HT1080 (cell line): ENCODE results near the gene AQP6. TPM values are rescaled to one million over a fixed set of nuclear protein-coding genes. Genes with fewer than 3 reads are reported as not detected.

Experiments used
- DNase-seq: peaks from one replicate; pipeline ENCODE4 v3.0.0-alpha.2; 2015; ENCODE audit warnings: low read depth
- polyA plus RNA-seq, 2 experiments: library from polyadenylated mRNA; depleted of rRNA; stranded (reverse); fragments of >200 nt; gene quantifications; 2 replicates each; pipeline ENCODE4 v1.2.3, GENCODE V29; 2015
- total RNA-seq: library from RNA; depleted of rRNA; stranded (reverse); fragments of >200 nt; shearing (Covaris generic); gene quantifications from 2 replicates; pipeline ENCODE4 v1.2.3, GENCODE V29; 2014; rRNA removed

The AQP6 gene, protein sequence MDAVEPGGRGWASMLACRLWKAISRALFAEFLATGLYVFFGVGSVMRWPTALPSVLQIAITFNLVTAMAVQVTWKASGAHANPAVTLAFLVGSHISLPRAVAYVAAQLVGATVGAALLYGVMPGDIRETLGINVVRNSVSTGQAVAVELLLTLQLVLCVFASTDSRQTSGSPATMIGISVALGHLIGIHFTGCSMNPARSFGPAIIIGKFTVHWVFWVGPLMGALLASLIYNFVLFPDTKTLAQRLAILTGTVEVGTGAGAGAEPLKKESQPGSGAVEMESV
- total RNA-seq, result not detected in 2 replicates
- 0.38 TPM in 1 of 2 replicates, not detected in the other for polyA plus RNA-seq (2015; cell fraction: cytosol; rRNA removed)
- polyA plus RNA-seq (2015; cell fraction: nucleus; rRNA removed), result 0.17 and 0.20 TPM in 2 replicates

DNA sequence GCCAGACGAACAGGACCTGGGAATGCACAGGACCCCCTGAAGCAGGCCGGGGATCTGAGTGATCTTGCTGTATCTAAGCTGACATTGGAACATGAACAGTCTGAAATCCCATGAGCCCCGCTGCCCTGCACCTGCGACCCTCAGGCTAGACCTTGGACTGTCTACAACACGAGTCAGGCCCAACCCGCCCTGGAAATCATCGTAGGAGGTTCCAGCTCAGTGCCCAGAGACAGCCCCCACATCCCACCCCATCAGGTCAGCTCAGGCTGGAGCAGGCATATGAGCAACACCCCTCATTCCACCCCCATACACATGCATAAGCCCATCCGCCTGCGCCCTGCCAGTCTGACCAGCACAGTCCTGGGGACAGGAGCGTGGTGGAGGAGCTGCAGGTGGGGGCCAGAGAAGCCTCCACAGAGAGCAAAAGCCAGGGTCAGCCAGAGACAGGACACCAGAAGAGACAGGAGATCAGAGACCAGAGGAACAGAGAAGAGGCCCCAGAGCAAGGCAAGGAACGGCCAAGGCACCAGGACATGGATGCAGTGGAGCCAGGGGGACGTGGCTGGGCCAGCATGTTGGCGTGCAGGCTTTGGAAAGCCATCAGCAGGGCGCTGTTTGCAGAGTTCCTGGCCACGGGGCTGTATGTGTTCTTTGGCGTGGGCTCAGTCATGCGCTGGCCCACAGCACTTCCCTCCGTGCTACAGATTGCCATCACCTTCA, at the start of gene AQP6:
Gene AQP6 (plus strand): TSS at position 307 of the 720 bp plus-strand sequence. CDS start 227 bp downstream, at position 534.
- no peak for DNase-seq

DNA sequence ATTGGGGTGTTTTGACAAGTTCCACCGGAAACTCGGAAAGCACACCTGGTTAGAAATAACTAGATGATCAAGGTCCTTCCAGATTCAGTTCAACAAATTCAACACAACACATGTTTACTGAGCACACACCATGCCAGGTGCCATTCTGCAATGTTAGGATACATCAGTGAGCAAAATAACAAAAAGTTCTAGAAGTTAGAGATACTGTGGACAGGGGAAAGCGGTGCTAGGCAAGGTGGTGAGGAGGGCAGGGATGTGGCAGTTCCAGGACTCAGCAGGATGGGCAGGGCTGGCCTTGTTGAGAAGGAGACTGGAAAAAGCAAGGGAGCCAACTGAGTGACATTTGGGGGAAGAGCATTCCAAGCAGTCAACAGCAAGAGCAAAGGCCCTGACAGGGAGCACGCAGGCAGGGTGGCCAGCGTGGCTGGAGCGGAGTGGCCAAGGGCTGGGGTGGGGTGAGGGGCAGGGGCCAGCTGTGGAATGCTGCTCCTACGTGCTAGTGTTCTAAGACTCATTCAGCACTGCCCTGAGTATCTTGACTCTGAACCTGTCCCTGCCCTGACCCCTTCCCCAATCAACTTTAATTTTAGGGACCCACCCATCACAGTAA, 49.6 kb upstream of the AQP6 start:
- no peak for DNase-seq

DNA sequence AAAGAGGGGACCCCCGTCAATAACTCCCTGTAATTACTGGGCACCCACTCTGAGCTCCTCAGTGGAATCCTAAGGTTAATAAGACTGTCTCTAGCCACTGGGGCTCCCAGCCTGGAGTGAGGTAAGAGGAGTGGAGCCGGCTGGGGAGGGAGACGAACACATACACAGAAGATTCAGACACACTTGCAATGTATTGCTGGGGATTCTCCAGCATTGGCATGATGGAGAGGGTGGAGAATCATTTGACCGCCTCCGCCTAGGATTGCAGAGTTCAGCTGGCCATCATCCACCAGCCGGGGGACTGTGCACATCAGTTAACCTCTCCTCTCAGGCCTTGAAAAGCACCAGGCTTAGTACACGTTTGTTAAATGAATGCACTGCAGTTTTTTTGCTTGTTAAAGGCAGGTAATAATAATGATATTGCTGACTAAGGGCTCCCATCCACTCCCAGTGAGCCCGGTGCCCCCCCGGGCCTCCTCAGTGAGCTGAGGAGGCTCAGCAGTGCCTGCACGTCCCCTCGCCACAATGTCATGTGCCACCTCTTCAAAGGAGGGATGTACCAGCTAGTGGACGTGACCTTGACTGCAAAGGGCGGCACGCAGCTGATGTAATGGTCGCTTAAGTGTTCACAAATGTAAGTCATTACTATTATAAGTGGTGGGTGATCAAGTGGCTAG, 48.7 kb upstream of the AQP6 start:
- no peak for DNase-seq

DNA sequence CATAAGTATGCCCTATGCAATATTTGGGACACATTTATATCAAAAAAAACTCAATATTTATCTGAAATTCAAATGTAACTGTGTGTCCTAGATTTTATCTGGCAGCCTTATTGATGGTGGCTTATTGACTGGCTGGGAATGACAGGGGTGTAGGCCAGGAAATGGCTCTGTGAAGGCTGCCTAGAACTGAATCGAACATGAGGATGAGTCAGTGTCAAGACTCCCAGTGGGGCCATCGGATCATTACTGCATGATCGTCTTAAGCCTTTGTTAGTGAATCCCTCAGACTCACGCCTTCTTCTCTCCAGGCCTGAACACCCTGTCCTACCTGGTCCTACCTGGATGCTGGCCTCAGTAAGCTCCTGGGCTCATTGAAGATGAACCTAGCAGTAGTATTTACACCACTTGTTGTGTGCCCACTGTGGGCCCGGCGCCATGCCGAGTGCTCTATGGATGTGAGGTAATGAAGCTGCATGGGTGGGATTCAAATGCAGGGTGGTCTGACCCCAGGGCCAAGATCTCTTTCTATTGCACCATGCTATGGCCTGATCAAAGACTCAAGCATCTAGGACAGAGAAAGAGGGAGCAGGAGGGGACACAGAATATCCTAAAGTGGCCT, 48.0 kb upstream of the AQP6 start:
- no peak for DNase-seq

DNA sequence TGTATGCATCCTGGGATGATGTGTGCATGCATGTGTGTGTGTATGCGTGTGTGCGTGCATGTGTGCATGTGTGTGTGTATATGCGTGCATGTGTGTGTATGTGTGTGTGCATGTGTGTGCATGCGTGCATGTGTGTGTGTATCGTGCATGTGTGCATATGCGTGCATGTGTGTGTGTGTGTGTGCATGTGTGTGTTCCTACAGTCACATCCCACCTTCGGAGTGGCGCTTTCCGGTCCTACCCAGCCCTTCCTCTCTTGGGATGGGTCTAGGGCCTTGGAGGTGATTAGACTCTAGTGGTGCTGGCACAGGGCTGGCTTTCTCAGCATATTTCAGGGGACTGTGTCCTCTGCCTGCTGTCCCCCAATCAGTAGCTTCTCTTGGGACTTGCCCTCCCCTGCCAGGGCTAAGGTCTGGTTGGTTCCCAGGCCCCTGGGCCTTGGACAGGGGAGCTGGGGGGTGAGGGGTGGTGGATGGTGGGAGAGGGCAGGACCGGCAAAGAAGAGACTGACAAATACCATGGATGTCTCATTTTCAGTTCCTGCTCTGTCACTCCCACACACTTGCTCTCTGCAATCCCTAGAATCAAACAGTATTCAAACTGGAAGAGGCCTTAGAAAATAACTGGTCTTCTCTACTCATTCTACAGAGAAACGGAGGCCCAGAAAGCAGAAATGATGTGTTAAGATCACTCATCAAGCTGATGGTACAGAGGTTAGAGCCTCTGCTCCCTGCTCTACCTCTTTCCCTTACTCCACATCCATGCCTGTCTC, 47.1 kb upstream of the AQP6 start:
- DNase-seq, result no peak

DNA sequence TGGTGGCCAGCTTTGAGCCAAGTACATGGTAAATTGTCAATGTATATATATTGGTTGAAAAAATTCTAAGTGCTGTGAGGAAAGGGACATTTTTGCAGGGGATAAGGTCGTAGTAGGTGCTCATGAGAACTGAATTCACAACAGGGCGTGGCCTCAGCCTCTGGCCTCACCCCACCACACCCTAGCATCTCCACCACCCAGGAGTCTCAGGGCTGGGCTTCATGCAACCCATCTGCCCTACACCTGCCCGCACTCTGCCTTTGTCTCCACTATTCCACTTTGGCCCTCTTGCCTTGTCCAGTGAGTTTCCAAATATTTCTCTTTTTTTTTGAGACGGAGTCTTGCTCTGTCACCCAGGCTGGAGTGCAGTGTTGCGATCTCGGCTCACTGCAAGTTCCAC, 44.3 kb upstream of the AQP6 start:
- DNase-seq, result no peak

DNA sequence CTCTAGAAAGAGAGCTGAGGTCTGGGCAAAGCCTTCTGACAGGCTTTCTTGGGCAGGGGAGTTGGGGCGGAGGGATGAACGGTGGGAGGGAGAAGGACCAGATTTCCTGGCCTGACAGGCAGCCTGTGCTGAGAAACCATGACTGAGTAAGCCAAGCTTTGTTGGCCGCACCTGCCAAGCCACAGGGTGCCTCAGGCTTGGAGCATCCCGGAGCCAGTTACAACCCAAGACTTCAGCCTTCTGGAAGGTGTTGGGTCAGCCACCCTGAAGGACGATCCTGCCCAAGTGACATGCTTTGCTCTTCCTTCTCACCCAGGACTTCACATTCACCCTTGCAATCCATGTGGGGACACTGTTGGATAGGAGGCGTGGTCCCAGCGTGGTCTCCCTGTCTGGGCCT, 43.2 kb upstream of the AQP6 start:
- no peak for DNase-seq

DNA sequence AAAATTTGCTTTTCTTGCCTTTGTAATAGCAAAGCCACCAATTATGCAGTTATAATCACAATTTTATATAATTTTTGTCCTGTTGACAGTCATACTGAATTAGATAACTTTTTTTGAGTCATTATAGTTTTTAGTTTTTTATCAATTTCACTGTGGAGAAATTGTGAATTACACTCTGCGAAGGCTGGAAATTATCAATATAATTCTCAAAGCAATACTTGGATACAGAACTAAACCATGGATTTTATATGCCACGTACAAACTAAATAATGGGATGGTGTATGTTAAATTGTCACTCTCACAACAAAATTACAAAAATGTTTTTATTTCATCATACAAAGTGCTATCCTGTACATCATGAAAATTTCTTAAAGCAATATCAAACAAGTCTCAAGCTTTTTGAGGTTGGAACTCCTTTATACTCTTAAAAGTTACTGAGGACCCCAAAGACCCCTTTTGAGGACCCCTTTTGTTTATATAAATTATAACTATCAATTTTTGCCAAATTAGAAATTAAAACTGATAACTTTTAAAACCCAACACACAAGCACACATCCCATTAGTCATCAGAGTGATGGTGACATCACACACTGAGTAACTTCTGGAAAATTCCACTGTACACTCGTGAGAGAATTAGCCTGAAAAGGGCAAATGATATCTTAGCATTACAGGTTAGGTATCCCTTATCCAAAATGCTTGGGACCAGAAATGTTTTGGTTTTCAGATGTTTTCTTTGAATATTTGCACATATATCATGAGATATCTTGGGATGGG, 42.0 kb upstream of the AQP6 start:
- DNase-seq, result peak; percentile 60

DNA sequence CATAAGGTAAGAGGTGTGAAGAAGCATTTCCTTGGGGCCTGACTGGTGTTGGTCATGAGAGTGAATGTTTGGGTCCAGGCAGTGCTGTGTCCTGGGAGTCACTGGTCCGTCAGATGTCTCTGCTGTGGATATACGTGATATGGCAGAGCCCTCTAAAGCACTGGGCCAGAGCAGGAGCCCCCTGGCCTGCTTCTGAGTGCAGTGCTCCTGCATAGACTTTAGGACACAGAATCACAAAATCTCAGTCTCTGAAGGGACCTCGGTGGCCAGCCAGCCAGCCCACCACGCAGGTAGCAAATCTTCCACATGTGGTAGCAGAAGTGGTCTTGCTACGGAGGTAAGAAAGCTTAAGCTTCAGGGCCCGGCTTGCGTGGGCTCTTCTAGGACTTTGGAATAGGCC, 40.7 kb upstream of the AQP6 start:
- no peak for DNase-seq

DNA sequence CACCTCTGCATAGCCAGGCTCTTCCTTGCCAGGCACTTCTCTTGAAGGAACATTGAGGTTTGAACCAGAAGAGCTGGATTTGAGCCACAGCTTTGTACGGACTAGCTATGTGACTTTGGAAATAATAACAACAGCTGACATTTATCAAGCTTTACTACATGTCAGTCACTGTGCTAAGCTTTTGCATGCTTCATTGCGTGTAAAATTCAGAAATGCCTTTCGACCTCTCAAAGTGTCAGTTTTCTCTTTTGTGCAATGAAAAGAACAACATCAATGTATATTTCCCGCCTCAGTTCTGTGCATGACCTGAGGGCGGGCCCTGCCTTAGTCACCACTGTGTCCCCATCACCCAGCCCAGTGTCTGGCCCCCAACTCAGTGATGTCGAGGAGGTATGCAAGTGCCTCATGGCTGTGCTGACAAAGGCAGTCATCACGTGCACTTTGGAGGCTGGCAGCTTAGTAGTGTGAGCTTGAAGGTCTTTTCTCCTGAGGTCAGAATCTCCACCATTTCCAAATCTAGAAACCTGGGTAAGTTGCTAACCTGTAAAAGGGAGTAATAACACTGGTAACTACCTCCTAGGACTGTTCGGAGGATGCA, 40.1 kb upstream of the AQP6 start:
- no peak for DNase-seq

DNA sequence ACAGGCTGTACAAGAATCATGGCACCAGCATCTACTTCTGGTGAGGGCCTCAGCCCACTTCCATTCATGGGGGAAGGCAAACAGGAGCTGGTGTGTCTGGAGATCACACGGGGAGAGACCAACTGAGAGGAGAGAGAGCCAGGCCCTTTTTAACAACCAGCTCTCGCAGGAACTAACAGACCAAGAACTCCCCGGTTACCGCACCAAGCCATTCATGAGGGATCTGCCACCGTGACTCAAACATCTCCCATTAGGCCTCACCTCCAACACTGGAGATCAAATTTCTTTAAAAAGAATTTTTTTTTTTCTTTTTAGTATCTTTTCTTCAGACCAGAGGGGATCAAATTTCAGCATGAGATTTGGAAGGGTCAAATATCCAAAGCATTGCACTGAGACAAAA, 39.0 kb upstream of the AQP6 start:
- peak; percentile 46 for DNase-seq

DNA sequence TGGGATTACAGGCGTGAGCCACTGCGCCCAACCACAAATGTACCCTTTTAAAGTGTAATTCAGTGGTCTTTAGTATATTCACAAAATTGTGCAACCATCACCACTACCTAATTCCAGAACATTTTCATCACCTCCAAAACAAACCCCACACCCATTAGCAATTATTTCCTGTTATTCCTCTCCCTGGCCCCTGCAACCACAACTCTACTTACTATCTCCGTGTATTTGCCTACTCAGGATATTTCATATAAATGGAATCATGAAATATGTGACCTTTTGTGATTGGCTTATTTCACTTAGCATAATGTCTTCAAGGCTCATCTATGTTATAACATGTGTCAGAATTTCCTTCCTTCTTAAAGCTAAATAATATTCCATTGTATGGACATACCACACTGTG, 38.2 kb upstream of the AQP6 start:
- DNase-seq, result no peak

DNA sequence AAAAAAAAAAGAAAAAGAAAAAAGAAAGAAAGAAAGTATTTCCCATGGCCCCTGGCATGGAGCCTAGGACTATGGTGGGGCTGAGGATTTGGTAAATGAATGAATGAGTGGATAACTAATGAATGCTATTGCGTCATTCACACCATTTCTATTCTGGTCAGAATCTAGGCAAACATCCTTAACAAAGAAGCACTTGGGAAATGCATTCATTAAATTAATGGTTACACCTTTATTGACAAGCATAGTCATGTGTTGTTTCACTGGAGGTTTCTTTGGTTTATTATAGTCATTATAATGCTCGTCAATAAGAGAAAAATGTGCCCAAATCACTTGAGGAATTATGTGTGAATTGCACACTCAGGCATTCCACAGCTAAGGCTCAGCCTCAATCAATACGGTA, 35.8 kb upstream of the AQP6 start:
- DNase-seq, result no peak

DNA sequence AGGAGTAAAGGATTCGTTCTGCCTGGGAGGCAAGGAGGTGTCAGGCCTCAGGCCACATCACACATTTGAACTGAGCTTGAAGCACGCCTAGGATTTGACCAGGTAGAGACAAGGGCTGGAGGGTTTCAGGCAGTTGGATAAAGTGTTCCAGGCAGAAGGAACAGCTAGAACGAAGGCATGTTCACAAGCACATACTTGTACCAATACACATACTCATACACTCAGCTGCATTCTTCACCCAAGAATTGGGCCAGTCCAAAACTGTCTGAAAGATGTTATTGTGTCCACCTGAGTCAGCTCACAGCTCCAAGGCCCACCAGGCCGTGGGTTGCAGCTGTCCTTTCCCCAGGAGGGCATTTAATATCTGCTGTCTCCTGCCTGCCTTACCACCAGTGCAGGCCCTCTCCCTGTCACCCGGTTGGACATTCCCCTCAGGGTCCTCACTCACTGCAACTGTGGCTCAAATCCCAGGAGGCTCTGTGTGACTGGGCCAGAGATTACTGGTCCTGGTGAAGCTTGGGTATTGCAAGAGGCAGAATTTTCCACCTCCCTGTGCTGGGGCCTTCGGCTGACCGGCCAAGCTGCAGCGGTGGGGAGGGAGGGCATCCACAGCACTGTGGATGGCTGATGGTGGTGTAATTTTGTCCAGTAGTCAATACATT, 35.0 kb upstream of the AQP6 start:
- no peak for DNase-seq

DNA sequence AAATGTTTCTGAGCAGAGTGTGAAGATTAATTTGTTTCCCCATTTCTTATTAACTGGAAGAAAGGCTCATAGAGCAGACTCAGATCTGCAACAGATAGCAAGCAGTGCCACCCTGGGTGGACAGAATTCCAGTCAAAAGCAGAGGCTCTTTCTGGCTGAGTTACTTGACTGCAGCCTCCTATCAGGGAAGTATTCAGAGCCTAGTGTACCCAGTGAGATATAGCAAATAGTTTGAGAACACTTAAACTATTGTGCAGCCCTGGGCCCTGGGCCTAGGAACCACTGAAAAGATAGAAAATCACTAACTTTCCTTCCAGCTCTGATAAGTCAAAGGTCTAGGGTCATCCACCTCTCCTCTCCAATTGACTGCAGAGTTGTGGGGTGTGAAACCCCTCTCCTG, 33.4 kb upstream of the AQP6 start:
- no peak for DNase-seq

DNA sequence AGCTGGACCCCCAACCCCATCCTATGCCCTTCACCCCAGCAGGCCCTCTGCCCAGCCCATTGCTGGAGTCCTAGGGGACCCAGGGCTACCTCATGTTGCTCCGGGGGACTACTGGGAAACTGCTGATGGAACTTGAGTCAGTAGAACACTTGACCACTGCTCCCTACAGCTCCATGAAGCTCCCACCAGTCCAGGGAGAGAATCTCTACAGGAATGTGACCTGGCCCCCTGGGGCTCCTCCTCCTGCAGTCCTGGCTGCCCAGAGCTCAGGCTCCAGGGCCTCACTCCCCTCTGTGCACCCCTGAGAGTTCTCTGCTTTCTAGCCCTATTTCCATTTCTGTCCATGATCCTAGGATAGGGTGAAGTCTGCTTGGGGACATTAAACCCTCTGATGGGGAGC, 33.0 kb upstream of the AQP6 start:
- DNase-seq, result no peak

DNA sequence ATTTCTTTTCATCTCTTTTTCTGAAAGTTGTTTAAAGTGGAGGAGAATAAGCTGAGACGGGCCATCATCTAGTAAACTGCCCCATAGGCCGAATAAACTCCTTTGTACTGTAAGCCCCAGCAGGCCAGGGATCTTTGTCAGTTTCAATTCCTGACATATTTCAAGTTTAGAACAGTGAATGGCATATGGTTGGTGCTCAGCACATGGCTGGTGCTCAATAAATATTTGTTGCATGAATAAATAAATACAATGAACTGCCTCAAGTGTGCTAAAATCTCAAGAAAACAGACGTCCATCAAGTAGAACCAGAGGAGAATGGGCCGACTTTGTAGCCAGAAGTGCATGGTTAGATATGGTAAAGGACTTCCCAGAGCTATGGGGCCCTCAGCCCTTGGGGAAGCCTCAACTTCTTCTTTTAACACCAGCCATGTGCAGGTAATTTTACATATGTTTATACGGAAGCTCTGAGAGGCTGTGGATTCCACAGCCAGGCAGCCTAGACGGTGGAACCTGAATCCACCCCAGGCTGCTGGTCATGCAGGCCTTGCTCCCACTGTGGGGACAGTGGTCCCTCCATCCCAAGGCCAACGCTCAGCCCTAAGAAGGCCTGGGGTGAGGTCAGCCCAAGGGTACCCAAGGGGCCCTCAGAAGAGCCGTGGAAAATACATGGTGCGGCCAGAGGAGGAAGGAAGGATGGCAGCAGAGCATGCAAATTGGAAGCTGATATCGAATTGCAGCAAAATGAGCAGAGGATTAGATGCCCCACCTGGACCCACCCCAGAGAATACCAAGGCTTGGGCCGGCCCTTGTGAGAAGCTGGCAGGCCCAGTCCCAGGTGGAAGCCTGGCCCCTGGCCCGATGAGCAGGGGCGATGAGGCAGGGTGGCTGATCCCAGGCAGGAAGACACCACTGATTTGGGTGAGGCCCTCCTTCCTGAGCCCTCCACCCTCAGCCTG, 30.9 kb upstream of the AQP6 start:
- DNase-seq, result no peak

DNA sequence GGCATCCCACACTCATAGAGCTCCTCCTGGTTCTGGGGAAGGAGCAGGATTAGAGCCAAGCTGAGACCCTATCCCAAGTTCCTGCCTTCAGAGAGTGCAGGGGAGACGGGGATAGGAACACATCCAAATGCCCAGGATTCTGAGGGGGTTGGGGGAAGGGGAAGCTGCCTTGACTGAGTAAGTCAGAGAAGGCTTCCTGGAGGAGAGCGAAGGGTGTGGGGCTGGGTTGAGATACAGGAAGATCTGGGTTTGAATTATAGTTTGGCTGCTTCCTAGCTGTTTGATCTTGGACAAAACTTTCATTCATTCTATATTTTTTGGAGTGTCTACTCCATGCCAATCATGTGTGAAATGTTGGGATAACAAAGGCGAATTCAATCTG, 30.2 kb upstream of the AQP6 start:
- DNase-seq, result no peak
